ENCODE data around the gene PCDHGA11. TPM values are rescaled to one million over a fixed set of nuclear protein-coding genes. Genes with fewer than 3 reads are reported as not detected.

PCDHGA11 gene
- total RNA-seq, 2 experiments from 2014 or later: 4.1 to 6.8 TPM

Other genes with a start within 250 kb of the PCDHGA11 start
Only the 30 nearest of the 37 such genes appear.
- not detected in 2 replicates for gene PCDHB12, start 212.3 kb upstream of the PCDHGA11 start, total RNA-seq (2014; rRNA removed; shearing (Covaris generic))
- gene PCDHB12, start 212.3 kb upstream of the PCDHGA11 start, total RNA-seq (2022): not detected in 2 replicates
- gene PCDHB13, start 207.1 kb upstream of the PCDHGA11 start, total RNA-seq (2014; rRNA removed; shearing (Covaris generic)): 0.22 TPM in 1 of 2 replicates, not detected in the other
- not detected in 2 replicates for gene PCDHB13, start 207.1 kb upstream of the PCDHGA11 start, total RNA-seq (2022)
- 0.22 TPM in 1 of 2 replicates, not detected in the other for gene PCDHB14, start 197.7 kb upstream of the PCDHGA11 start, total RNA-seq (2014; rRNA removed; shearing (Covaris generic))
- gene PCDHB14, start 197.7 kb upstream of the PCDHGA11 start, total RNA-seq (2022): not detected in 2 replicates
- gene PCDHB15, start 175.7 kb upstream of the PCDHGA11 start, total RNA-seq (2014; rRNA removed; shearing (Covaris generic)): not detected in 2 replicates
- not detected in 2 replicates for gene PCDHB15, start 175.7 kb upstream of the PCDHGA11 start, total RNA-seq (2022)
- gene SLC25A2, start 117.0 kb upstream of the PCDHGA11 start, total RNA-seq (2014; rRNA removed; shearing (Covaris generic)): 0.16 and 0.95 TPM in 2 replicates
- 0.70 and 1.6 TPM in 2 replicates for gene SLC25A2, start 117.0 kb upstream of the PCDHGA11 start, total RNA-seq (2022)
- 115 and 126 TPM in 2 replicates for gene TAF7, start 100.3 kb upstream of the PCDHGA11 start, total RNA-seq (2014; rRNA removed; shearing (Covaris generic))
- 103 and 113 TPM in 2 replicates for gene TAF7, start 100.3 kb upstream of the PCDHGA11 start, total RNA-seq (2022)
- 1.3 and 1.8 TPM in 2 replicates for gene PCDHGA1, start 90.5 kb upstream of the PCDHGA11 start, total RNA-seq (2014; rRNA removed; shearing (Covaris generic))
- 1.7 and 1.9 TPM in 2 replicates for gene PCDHGA1, start 90.5 kb upstream of the PCDHGA11 start, total RNA-seq (2022)
- 0.19 and 0.51 TPM in 2 replicates for gene PCDHGA2, start 82.3 kb upstream of the PCDHGA11 start, total RNA-seq (2014; rRNA removed; shearing (Covaris generic))
- 0.74 and 1.1 TPM in 2 replicates for gene PCDHGA2, start 82.3 kb upstream of the PCDHGA11 start, total RNA-seq (2022)
- 0.21 and 0.25 TPM in 2 replicates for gene PCDHGA3, start 77.2 kb upstream of the PCDHGA11 start, total RNA-seq (2014; rRNA removed; shearing (Covaris generic))
- 0.36 and 0.65 TPM in 2 replicates for gene PCDHGA3, start 77.2 kb upstream of the PCDHGA11 start, total RNA-seq (2022)
- gene PCDHGB1, start 71.0 kb upstream of the PCDHGA11 start, total RNA-seq (2014; rRNA removed; shearing (Covaris generic)): 2.8 and 4.1 TPM in 2 replicates
- gene PCDHGB1, start 71.0 kb upstream of the PCDHGA11 start, total RNA-seq (2022): 2.8 and 3.0 TPM in 2 replicates
- gene PCDHGA4, start 66.0 kb upstream of the PCDHGA11 start, total RNA-seq (2014; rRNA removed; shearing (Covaris generic)): 1.9 and 3.5 TPM in 2 replicates
- 1.8 and 1.9 TPM in 2 replicates for gene PCDHGA4, start 66.0 kb upstream of the PCDHGA11 start, total RNA-seq (2022)
- 8.3 and 9.3 TPM in 2 replicates for gene PCDHGB2, start 61.1 kb upstream of the PCDHGA11 start, total RNA-seq (2014; rRNA removed; shearing (Covaris generic))
- gene PCDHGB2, start 61.1 kb upstream of the PCDHGA11 start, total RNA-seq (2022): 9.2 and 10.9 TPM in 2 replicates
- 5.2 and 6.1 TPM in 2 replicates for gene PCDHGA5, start 56.9 kb upstream of the PCDHGA11 start, total RNA-seq (2014; rRNA removed; shearing (Covaris generic))
- gene PCDHGA5, start 56.9 kb upstream of the PCDHGA11 start, total RNA-seq (2022): 4.6 and 4.9 TPM in 2 replicates
- 3.5 and 5.8 TPM in 2 replicates for gene PCDHGB3, start 50.8 kb upstream of the PCDHGA11 start, total RNA-seq (2014; rRNA removed; shearing (Covaris generic))
- gene PCDHGB3, start 50.8 kb upstream of the PCDHGA11 start, total RNA-seq (2022): 6.1 and 6.3 TPM in 2 replicates
- 6.3 and 7.2 TPM in 2 replicates for gene PCDHGA6, start 47.2 kb upstream of the PCDHGA11 start, total RNA-seq (2014; rRNA removed; shearing (Covaris generic))
- 5.5 and 6.2 TPM in 2 replicates for gene PCDHGA6, start 47.2 kb upstream of the PCDHGA11 start, total RNA-seq (2022)
- gene PCDHGA7, start 38.3 kb upstream of the PCDHGA11 start, total RNA-seq (2014; rRNA removed; shearing (Covaris generic)): 4.7 and 6.4 TPM in 2 replicates
- 5.6 TPM in 2 replicates for gene PCDHGA7, start 38.3 kb upstream of the PCDHGA11 start, total RNA-seq (2022)
- gene PCDHGB4, start 33.4 kb upstream of the PCDHGA11 start, total RNA-seq (2014; rRNA removed; shearing (Covaris generic)): 8.7 and 9.3 TPM in 2 replicates
- gene PCDHGB4, start 33.4 kb upstream of the PCDHGA11 start, total RNA-seq (2022): 6.5 and 6.9 TPM in 2 replicates
- 5.0 and 5.3 TPM in 2 replicates for gene PCDHGA8, start 28.4 kb upstream of the PCDHGA11 start, total RNA-seq (2014; rRNA removed; shearing (Covaris generic))
- 3.8 and 4.7 TPM in 2 replicates for gene PCDHGA8, start 28.4 kb upstream of the PCDHGA11 start, total RNA-seq (2022)
- gene PCDHGB5, start 23.1 kb upstream of the PCDHGA11 start, total RNA-seq (2014; rRNA removed; shearing (Covaris generic)): 3.8 and 5.1 TPM in 2 replicates
- 7.1 and 8.6 TPM in 2 replicates for gene PCDHGB5, start 23.1 kb upstream of the PCDHGA11 start, total RNA-seq (2022)
- 3.7 and 5.9 TPM in 2 replicates for gene PCDHGA9, start 18.3 kb upstream of the PCDHGA11 start, total RNA-seq (2014; rRNA removed; shearing (Covaris generic))
- gene PCDHGA9, start 18.3 kb upstream of the PCDHGA11 start, total RNA-seq (2022): 5.2 and 5.7 TPM in 2 replicates
- 3.2 and 4.7 TPM in 2 replicates for gene PCDHGB6, start 13.0 kb upstream of the PCDHGA11 start, total RNA-seq (2014; rRNA removed; shearing (Covaris generic))
- gene PCDHGB6, start 13.0 kb upstream of the PCDHGA11 start, total RNA-seq (2022): 4.1 and 4.5 TPM in 2 replicates
- 2.7 and 4.9 TPM in 2 replicates for gene PCDHGA10, start 8.1 kb upstream of the PCDHGA11 start, total RNA-seq (2014; rRNA removed; shearing (Covaris generic))
- 3.4 and 3.9 TPM in 2 replicates for gene PCDHGA10, start 8.1 kb upstream of the PCDHGA11 start, total RNA-seq (2022)
- gene PCDHGB7, start 3.4 kb upstream of the PCDHGA11 start, total RNA-seq (2014; rRNA removed; shearing (Covaris generic)): 3.3 and 3.9 TPM in 2 replicates
- gene PCDHGB7, start 3.4 kb upstream of the PCDHGA11 start, total RNA-seq (2022): 4.5 and 5.4 TPM in 2 replicates
- 2.6 and 3.9 TPM in 2 replicates for gene PCDHGA12, start 9.5 kb downstream of the PCDHGA11 start, total RNA-seq (2014; rRNA removed; shearing (Covaris generic))
- 3.0 and 3.4 TPM in 2 replicates for gene PCDHGA12, start 9.5 kb downstream of the PCDHGA11 start, total RNA-seq (2022)
- gene PCDHGC3, start 54.9 kb downstream of the PCDHGA11 start, total RNA-seq (2014; rRNA removed; shearing (Covaris generic)): 20.4 and 27.2 TPM in 2 replicates
- gene PCDHGC3, start 54.9 kb downstream of the PCDHGA11 start, total RNA-seq (2022): 59.7 and 60.0 TPM in 2 replicates
- 6.3 and 8.4 TPM in 2 replicates for gene PCDHGC4, start 64.0 kb downstream of the PCDHGA11 start, total RNA-seq (2014; rRNA removed; shearing (Covaris generic))
- 6.4 and 7.0 TPM in 2 replicates for gene PCDHGC4, start 64.0 kb downstream of the PCDHGA11 start, total RNA-seq (2022)
- 3.0 and 4.4 TPM in 2 replicates for gene PCDHGC5, start 68.0 kb downstream of the PCDHGA11 start, total RNA-seq (2014; rRNA removed; shearing (Covaris generic))
- 5.0 and 5.4 TPM in 2 replicates for gene PCDHGC5, start 68.0 kb downstream of the PCDHGA11 start, total RNA-seq (2022)
- 64.9 and 78.8 TPM in 2 replicates for gene DIAPH1, start 197.9 kb downstream of the PCDHGA11 start, total RNA-seq (2014; rRNA removed; shearing (Covaris generic))
- gene DIAPH1, start 197.9 kb downstream of the PCDHGA11 start, total RNA-seq (2022): 143 and 174 TPM in 2 replicates
- gene HDAC3, start 215.8 kb downstream of the PCDHGA11 start, total RNA-seq (2014; rRNA removed; shearing (Covaris generic)): 78.8 and 85.4 TPM in 2 replicates
- 83.6 and 85.3 TPM in 2 replicates for gene HDAC3, start 215.8 kb downstream of the PCDHGA11 start, total RNA-seq (2022)
- 28.0 and 29.8 TPM in 2 replicates for gene RELL2, start 215.9 kb downstream of the PCDHGA11 start, total RNA-seq (2014; rRNA removed; shearing (Covaris generic))
- 37.9 and 43.1 TPM in 2 replicates for gene RELL2, start 215.9 kb downstream of the PCDHGA11 start, total RNA-seq (2022)